AG04450 (cell line): ENCODE measurements around the gene KRT4. TPM values are rescaled to one million over a fixed set of nuclear protein-coding genes. Genes with fewer than 3 reads are reported as not detected.

Experiments used
- CTCF ChIA-PET: fragments of 300-600, 350-600 bp; formaldehyde crosslinking; extraction: SDS; loops from one replicate; lab custom pipeline; 2022; ENCODE audit warnings: antibody characterized with exemption, inconsistent platforms; lab: Charles Lee
- POLR2A ChIA-PET: fragments of 350-600 bp; formaldehyde crosslinking; extraction: SDS; loops from one replicate; lab custom pipeline; 2021; ENCODE audit warnings: antibody characterized with exemption, inconsistent platforms; lab: Yijun Ruan, JAX
- DNase-seq: peaks from one replicate; pipeline ENCODE4 v3.0.0-alpha.2; 2011; ENCODE audit warnings: low read depth, low spot score
- H3K27ac ChIP-seq: one replicate; pipeline ENCODE4 v1.5.1; 2012; ENCODE audit warnings: low read depth, low read length, control low read depth
- H3K27me3 ChIP-seq: one replicate; pipeline ENCODE4 v1.6.0; 2012; ENCODE audit warnings: low read length; ENCODE audit not compliant: control insufficient read depth, insufficient read depth
- H3K4me3 ChIP-seq: 2 replicates; pipeline ENCODE4 v1.5.1; 2011; ENCODE audit warnings: mild to moderate bottlenecking, low read depth, low read length, control low read depth
- H3K9me3 ChIP-seq: 2 replicates; pipeline ENCODE4 v1.5.1; 2012; ENCODE audit warnings: low read length; ENCODE audit not compliant: control insufficient read depth, insufficient read depth
- polyA plus RNA-seq: library from polyadenylated mRNA; depleted of rRNA; stranded (reverse); fragments of >200 nt; gene quantifications from 2 replicates; pipeline ENCODE4 v1.2.3, GENCODE V29; 2011
- TF ChIP-seq, protein P1 (sequence below): IDR thresholded peaks from 2 replicates; pipeline ENCODE4 v1.5.1; 2011; ENCODE audit warnings: low read depth, low read length, control low read depth, inconsistent platforms

The KRT4 gene
- polyA plus RNA-seq, 1 experiment: 0.16 TPM

DNA sequence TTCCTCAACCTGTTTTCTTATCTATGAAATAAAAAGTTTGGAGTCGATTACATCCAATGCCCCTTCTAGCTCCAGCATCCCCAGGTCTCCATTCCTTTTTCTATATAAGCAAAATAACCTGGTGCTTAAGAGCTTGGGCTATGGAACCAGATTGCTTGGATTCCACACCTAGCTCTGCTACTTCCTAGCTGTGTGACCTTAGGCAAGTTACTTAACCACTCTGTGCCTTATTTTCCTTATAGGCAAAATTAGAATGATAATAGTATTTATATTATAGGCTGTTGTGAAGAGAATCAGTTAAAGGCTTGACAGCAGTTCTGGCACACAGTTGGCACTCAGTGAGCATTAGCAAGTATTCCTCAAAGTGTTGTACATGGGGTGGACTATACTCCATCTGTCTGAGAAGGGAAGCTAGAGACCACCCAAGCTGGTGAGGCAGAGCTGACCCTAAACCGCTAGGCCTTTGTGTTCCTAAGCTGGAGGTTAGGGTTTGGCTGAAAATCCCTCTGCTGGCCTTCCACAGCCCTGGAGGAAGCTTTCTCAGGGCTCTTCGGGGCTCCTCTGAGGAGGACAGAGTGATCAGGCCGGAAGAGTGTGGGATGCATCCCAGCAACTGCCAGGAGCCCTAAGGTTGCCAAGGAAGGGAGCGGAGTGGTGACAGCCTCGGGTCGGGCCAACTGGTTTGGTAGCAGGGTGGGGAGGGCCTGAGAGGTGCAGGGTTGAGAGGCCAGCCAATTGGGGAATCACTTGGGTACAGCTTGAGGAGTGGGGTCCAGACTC lies 6.0 kb upstream of the KRT4 start:
- TF ChIP-seq, protein P1, sequence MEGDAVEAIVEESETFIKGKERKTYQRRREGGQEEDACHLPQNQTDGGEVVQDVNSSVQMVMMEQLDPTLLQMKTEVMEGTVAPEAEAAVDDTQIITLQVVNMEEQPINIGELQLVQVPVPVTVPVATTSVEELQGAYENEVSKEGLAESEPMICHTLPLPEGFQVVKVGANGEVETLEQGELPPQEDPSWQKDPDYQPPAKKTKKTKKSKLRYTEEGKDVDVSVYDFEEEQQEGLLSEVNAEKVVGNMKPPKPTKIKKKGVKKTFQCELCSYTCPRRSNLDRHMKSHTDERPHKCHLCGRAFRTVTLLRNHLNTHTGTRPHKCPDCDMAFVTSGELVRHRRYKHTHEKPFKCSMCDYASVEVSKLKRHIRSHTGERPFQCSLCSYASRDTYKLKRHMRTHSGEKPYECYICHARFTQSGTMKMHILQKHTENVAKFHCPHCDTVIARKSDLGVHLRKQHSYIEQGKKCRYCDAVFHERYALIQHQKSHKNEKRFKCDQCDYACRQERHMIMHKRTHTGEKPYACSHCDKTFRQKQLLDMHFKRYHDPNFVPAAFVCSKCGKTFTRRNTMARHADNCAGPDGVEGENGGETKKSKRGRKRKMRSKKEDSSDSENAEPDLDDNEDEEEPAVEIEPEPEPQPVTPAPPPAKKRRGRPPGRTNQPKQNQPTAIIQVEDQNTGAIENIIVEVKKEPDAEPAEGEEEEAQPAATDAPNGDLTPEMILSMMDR: no peak
- POLR2A ChIA-PET: no interaction called here
- CTCF ChIA-PET: interaction anchor here (0.9 to 1.4 kb wide), 2 partner anchors 8 to 60 kb away, joined by 3 to 4 read pairs; no protein-coding TSS in a partner anchor
- Histone ChIP-seq H3K27ac (no peak overlapping the region), H3K27me3 (peaks cover 18% of the 10 kb centered on the region), H3K9me3 (no peaks in the 10 kb centered on the region), H3K4me3 (no peak overlapping the region)
- DNase-seq: no peak

DNA sequence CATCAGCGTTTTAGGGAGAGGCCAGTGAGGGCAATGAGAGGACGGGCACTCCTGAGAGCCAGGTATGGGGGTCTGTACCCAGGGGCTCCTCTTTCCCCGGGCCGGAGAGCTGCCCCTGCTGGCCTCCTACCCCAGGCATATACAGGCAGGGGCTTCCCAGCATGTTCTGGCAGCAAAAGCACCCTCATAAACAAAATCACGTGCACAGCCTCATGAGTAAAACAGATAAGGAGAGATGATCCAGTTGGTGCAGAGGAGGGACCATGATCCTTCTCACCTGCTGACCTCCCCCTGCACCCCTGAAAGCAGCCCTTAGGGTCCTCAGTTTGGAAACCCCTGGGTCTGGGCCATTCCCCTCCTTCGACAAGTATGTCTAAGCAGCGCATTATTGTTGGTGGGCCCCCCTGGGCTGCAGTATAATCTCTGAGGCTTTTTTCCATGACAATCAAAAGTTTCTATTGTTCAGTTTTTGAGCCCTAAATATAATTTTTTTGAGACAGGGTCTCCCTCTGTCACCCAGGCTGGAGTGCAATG lies 5.0 kb upstream of the KRT4 start:
- no peak overlapping the region for H3K27ac ChIP-seq

DNA sequence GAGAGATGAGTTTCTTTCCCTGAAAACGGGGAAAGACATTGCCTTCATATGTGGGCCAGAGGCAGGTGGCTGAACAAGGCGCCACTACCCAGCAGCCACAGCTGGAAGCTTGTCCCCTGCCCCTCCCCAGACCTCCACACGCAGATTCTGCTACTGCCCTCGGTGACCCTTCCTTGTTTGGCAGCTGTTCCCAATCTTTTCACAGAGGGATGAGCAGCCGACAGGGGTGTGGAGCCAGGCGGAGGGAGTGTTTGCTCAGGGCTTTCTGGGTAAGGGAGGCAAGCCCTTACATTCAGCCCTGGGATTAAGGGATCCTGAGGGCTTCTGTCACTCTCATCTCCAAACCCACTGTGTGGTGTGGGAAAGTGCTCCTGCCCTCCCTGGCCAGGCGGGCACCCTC lies 4.5 kb upstream of the KRT4 start:
- H3K27ac ChIP-seq: no peak overlapping the region
- no peak for DNase-seq
- ChIA-PET POLR2A (no interaction called here), CTCF (no interaction called here)
- no peak overlapping the region for H3K4me3 ChIP-seq
- H3K27me3 ChIP-seq: peaks cover 22% of the 10 kb centered on the region
- no peaks in the 10 kb centered on the region for H3K9me3 ChIP-seq
- TF ChIP-seq, protein P1: no peak

More for the DNA sequence above, 5.0 kb upstream of the KRT4 start:
- DNase-seq: no peak
- no peak overlapping the region for H3K4me3 ChIP-seq
- no peaks in the 10 kb centered on the region for H3K9me3 ChIP-seq
- TF ChIP-seq, protein P1: no peak
- ChIA-PET POLR2A (no interaction called here), CTCF (interaction anchor here (1.4 kb wide), 1 partner anchor 61 kb away, joined by 3 read pairs; no protein-coding TSS in a partner anchor)
- peaks cover 19% of the 10 kb centered on the region for H3K27me3 ChIP-seq

DNA sequence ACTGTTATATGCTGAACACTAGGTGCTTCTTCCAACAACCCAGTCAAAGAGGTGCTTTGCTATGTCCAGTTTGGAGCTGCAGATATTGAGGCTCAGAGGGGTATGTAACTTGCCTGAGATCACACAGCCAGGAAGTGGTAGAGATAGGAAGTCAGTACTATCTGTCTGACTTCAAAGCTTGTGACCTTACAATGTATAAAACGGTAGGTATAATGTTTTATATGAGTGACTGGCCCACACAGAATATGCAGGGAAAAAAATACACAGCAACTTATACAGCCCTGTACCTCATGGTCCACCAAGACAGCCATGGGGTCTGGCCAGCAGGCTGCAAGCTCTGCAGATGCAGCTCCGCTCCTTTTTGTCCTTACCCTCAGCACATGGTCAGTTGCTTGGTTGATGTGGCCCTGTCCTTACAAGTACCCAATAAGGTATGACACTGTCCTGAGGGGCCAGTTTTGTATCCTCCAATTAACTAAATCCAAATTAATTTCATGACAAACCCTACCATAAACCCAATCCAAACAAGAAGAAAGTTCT lies 3.9 kb upstream of the KRT4 start:
- H3K9me3 ChIP-seq: no peaks in the 10 kb centered on the region
- ChIA-PET POLR2A (no interaction called here), CTCF (interaction anchor here (1.4 kb wide), 1 partner anchor 67 kb away, joined by 3 read pairs; no protein-coding TSS in a partner anchor)
- TF ChIP-seq, protein P1: no peak
- peaks cover 25% of the 10 kb centered on the region for H3K27me3 ChIP-seq
- no peak overlapping the region for H3K27ac ChIP-seq
- no peak overlapping the region for H3K4me3 ChIP-seq
- no peak for DNase-seq
